Measurements from ENCODE around the gene SHC2. TPM values are rescaled to one million over a fixed set of nuclear protein-coding genes. Genes with fewer than 3 reads are reported as not detected.

The SHC2 gene
- total and polyA plus RNA-seq, 9 of the 15 experiments (the other 6 are each of a cell fraction or from before 2014, with no cell fraction given), result 0.14 to 0.36 (median 0.17) TPM; not detected in 5

GRCh38 chr19:437041-437440 is 23.8 kb downstream of the SHC2 start (continued):
- TF ChIP-seq FOXP4 (CRISPR knock-in tag; IDR thresholded peaks at IDR 0.05; ENCODE audit: borderline replicate concordance) (no peak), IRF2 (CRISPR knock-in tag; IDR thresholded peaks at IDR 0.05) (no peak), ELF4 (CRISPR knock-in tag; IDR thresholded peaks at IDR 0.05) (no peak), MCM7 (IDR thresholded peaks at IDR 0.05) (no peak), MIER1 (IDR thresholded peaks at IDR 0.05; ENCODE audit: low read depth) (no peak), ATF2 (CRISPR knock-in tag; IDR thresholded peaks at IDR 0.05) (no peak; the same call in 1 of the 2 replicates)

- H3K4me3 ChIP-seq, result no peak overlapping the region
- H3K27ac ChIP-seq (ENCODE audit: extremely low read depth, low read depth, low read length), result no peak overlapping the region
- H3K27me3 ChIP-seq (ENCODE audit: control insufficient read depth in 2 of 2, insufficient read depth in 2 of 2, low read length in 2 of 2), result peaks cover 27 to 65% of the 10 kb centered on the region in 2 experiments; a peak in 4 of 5 replicates
- H3K9me3 ChIP-seq (replicated peaks; ENCODE audit: control insufficient read depth, insufficient read depth, low read depth, low read length), result peaks cover 4% of the 10 kb centered on the region
- no peaks in the 10 kb centered on the region for H3K79me2 ChIP-seq (ENCODE audit: control insufficient read depth, insufficient read depth, low read length)
- in situ Hi-C loops (cut with MboI) (no loop called here), intact Hi-C loops (cut with micrococcal nuclease) (no loop called here)
- no peak for TF ChIP-seq GTF2B (IDR thresholded peaks at IDR 0.05; ENCODE audit: extremely low read depth, insufficient read length)
- TF ChIP-seq ZNF282 (CRISPR knock-in tag; IDR thresholded peaks at IDR 0.05), result no peak
- ATAC-seq (no peak), DNase-seq (ENCODE audit: extremely low read depth in 1 of 4, low spot score in 3 of 4) (no peak), FAIRE-seq (no peak)
- H2AFZ ChIP-seq (ENCODE audit: low read depth, low read length), result no peak overlapping the region
- no peak overlapping the region for H3K4me2 ChIP-seq (ENCODE audit: insufficient read depth, low read length)
- H3K36me3 ChIP-seq (ENCODE audit: control insufficient read depth, insufficient read depth, low read length), result no peaks in the 10 kb centered on the region
- POLR2A ChIA-PET, result interaction anchor here (1.0 to 1.2 kb wide), 2 partner anchors 9 to 23 kb away, joined by 3 to 4 read pairs; no protein-coding TSS in a partner anchor
- H4K20me1 ChIP-seq (replicated peaks; ENCODE audit: control insufficient read depth, insufficient read depth, low read length), result peaks cover 3% of the 10 kb centered on the region; the same call in 1 of the 2 replicates
- 7% methylated on average over 25 of the region's 29 CpGs for WGBS (ENCODE audit: insufficient coverage, low coverage, missing lambda C conversion rate)
- no peak overlapping the region for H3K9ac ChIP-seq (ENCODE audit: insufficient read depth in 1 of 2, low read depth in 2 of 2, low read length in 2 of 2)
- H3K4me1 ChIP-seq (replicated peaks in 1 of 2; ENCODE audit: control insufficient read depth in 2 of 2, insufficient read depth in 2 of 2, low read length in 2 of 2), result peaks cover 0 to 35% of the 10 kb centered on the region in 2 experiments; a peak in 2 of 5 replicates
- peaks cover 2% of the 10 kb centered on the region for H3K9me1 ChIP-seq (ENCODE audit: control insufficient read depth, insufficient read depth, low read length)
- BruUV-seq (replicated peaks), result no TSS peak
- CTCF ChIA-PET (ENCODE audit: low intra/inter-chr PET ratio), result no interaction called here
Measured at GRCh38 chr19:436413-436950, 24.4 kb downstream of the SHC2 start.

Measured in K562 (cell line).